Measurements from ENCODE around the gene GRAMD1C.

GRAMD1C gene

GRCh38 chr3:113953677-113954076, 115.1 kb downstream of the GRAMD1C start:
- no peak for DNase-seq

GRCh38 chr3:113954091-113954685, 115.6 kb downstream of the GRAMD1C start:
- DNase-seq: no peak

GRCh38 chr3:113963879-113964278, 125.3 kb downstream of the GRAMD1C start:
- no peak for DNase-seq

- DNase-seq: no peak
Measured at GRCh38 chr3:113966172-113966571, 127.6 kb downstream of the GRAMD1C start.

- DNase-seq: no peak
Measured at GRCh38 chr3:113968986-113969385, 130.4 kb downstream of the GRAMD1C start.

GRCh38 chr3:113977822-113978221, 139.2 kb downstream of the GRAMD1C start:
- DNase-seq: no peak

GRCh38 chr3:113979916-113980315, 141.3 kb downstream of the GRAMD1C start:
- DNase-seq: no peak

- DNase-seq: no peak
Measured at GRCh38 chr3:113981803-113982202, 143.2 kb downstream of the GRAMD1C start.

GRCh38 chr3:113983544-113983943, 145.0 kb downstream of the GRAMD1C start:
- DNase-seq: no peak

- no peak for DNase-seq
Measured at GRCh38 chr3:113985541-113985940, 147.0 kb downstream of the GRAMD1C start.
